Measurements from ENCODE around the gene ERC1. TPM values are rescaled to one million over a fixed set of nuclear protein-coding genes. Genes with fewer than 3 reads are reported as not detected.

Gene ERC1
- 79.5 and 83.9 TPM in 2 replicates for total RNA-seq
- long read RNA-seq, full-length matches to known transcripts = 9 of 165 reads
- long read RNA-seq, partial matches to known transcripts = 79 of 165 reads
- long read RNA-seq, other reads (novel, unspliced or antisense) = 77 of 165 reads

GRCh38 chr12:990661-991349 is at the start of gene ERC1:
TSS of gene ERC1 (plus strand) at chr12:991223. CDS start at chr12:1027904, 36,681 bp downstream.
- no peaks in the 10 kb centered on the region for H3K9me3 Mint-ChIP-seq (ENCODE audit: unreplicated experiment)
- no peak for TF ChIP-seq CTCF (IDR thresholded peaks at IDR 0.05)
- H3K36me3 Mint-ChIP-seq (ENCODE audit: unreplicated experiment) = peaks cover 5% of the 10 kb centered on the region
- no peaks in the 10 kb centered on the region for H3K27me3 Mint-ChIP-seq (ENCODE audit: unreplicated experiment)
- DNase-seq (ENCODE audit: extremely low spot score, unreplicated experiment) = peak; percentile 96
- H3K4me3 Mint-ChIP-seq (ENCODE audit: unreplicated experiment) = peak within 1 kb of the TSS; percentile 93
- H3K27ac Mint-ChIP-seq (ENCODE audit: unreplicated experiment) = peak within 1 kb of the TSS; percentile 98
- H3K4me1 Mint-ChIP-seq (ENCODE audit: unreplicated experiment) = peaks cover 47% of the 10 kb centered on the region

GRCh38 chr12:943051-943450 is 48.0 kb upstream of the ERC1 start:
- H3K4me1 Mint-ChIP-seq (ENCODE audit: unreplicated experiment) = peaks cover 5% of the 10 kb centered on the region
- no peak for DNase-seq (ENCODE audit: extremely low spot score, unreplicated experiment)
- no peak for TF ChIP-seq CTCF (IDR thresholded peaks at IDR 0.05)
- H3K36me3 Mint-ChIP-seq (ENCODE audit: unreplicated experiment) = peaks cover 20% of the 10 kb centered on the region
- no peak overlapping the region for H3K4me3 Mint-ChIP-seq (ENCODE audit: unreplicated experiment)
- H3K27me3 Mint-ChIP-seq (ENCODE audit: unreplicated experiment) = no peaks in the 10 kb centered on the region
- H3K27ac Mint-ChIP-seq (ENCODE audit: unreplicated experiment) = no peak overlapping the region
- H3K9me3 Mint-ChIP-seq (ENCODE audit: unreplicated experiment) = no peaks in the 10 kb centered on the region

GRCh38 chr12:944211-944610 is 46.8 kb upstream of the ERC1 start:
- H3K36me3 Mint-ChIP-seq (ENCODE audit: unreplicated experiment) = peaks cover 18% of the 10 kb centered on the region
- H3K27ac Mint-ChIP-seq (ENCODE audit: unreplicated experiment) = no peak overlapping the region
- H3K27me3 Mint-ChIP-seq (ENCODE audit: unreplicated experiment) = no peaks in the 10 kb centered on the region
- peaks cover 16% of the 10 kb centered on the region for H3K4me1 Mint-ChIP-seq (ENCODE audit: unreplicated experiment)
- no peak overlapping the region for H3K4me3 Mint-ChIP-seq (ENCODE audit: unreplicated experiment)
- no peak for TF ChIP-seq CTCF (IDR thresholded peaks at IDR 0.05)
- no peak for DNase-seq (ENCODE audit: extremely low spot score, unreplicated experiment)
- H3K9me3 Mint-ChIP-seq (ENCODE audit: unreplicated experiment) = no peaks in the 10 kb centered on the region

GRCh38 chr12:946212-946611 is 44.8 kb upstream of the ERC1 start:
- no peaks in the 10 kb centered on the region for H3K27me3 Mint-ChIP-seq (ENCODE audit: unreplicated experiment)
- no peaks in the 10 kb centered on the region for H3K9me3 Mint-ChIP-seq (ENCODE audit: unreplicated experiment)
- H3K4me1 Mint-ChIP-seq (ENCODE audit: unreplicated experiment) = peaks cover 16% of the 10 kb centered on the region
- H3K36me3 Mint-ChIP-seq (ENCODE audit: unreplicated experiment) = peaks cover 5% of the 10 kb centered on the region
- peak overlapping the region; percentile 33 for H3K27ac Mint-ChIP-seq (ENCODE audit: unreplicated experiment)
- peak overlapping the region; percentile 32 for H3K4me3 Mint-ChIP-seq (ENCODE audit: unreplicated experiment)
- TF ChIP-seq CTCF (IDR thresholded peaks at IDR 0.05) = no peak
- DNase-seq (ENCODE audit: extremely low spot score, unreplicated experiment) = no peak

- Mint-ChIP-seq H3K9me3 (ENCODE audit: unreplicated experiment) (no peaks in the 10 kb centered on the region), H3K27me3 (ENCODE audit: unreplicated experiment) (no peaks in the 10 kb centered on the region), H3K4me1 (ENCODE audit: unreplicated experiment) (peaks cover 18% of the 10 kb centered on the region), H3K27ac (ENCODE audit: unreplicated experiment) (peak overlapping the region; percentile 33), H3K4me3 (ENCODE audit: unreplicated experiment) (peak overlapping the region; percentile 32), H3K36me3 (ENCODE audit: unreplicated experiment) (peaks cover 5% of the 10 kb centered on the region)
- DNase-seq (ENCODE audit: extremely low spot score, unreplicated experiment) = no peak
- no peak for TF ChIP-seq CTCF (IDR thresholded peaks at IDR 0.05)
These were observed 44.4 kb upstream of the ERC1 start for GRCh38 chr12:946631-947030.
